Neural cell (in vitro differentiated cells): ENCODE measurements around the gene ESR1. TPM values are rescaled to one million over a fixed set of nuclear protein-coding genes. Genes with fewer than 3 reads are reported as not detected.

Experiments
- H2AFZ ChIP-seq: fragments of 200-600, 300-800 bp; sonication (generic), shearing (Covaris generic); 2 replicates; pipeline ENCODE4 v1.6.0; 2014; ENCODE audit warnings: low read depth, mild to moderate bottlenecking, antibody characterized with exemption, low read length, moderate library complexity
- H3F3A ChIP-seq: fragments of 200-600 bp; shearing (Covaris generic); 2 replicates; pipeline ENCODE4 v1.6.1; 2016; ENCODE audit warnings: mild to moderate bottlenecking, moderate library complexity, mixed read lengths, antibody characterized with exemption, low read length; ENCODE audit not compliant: insufficient read depth, poor library complexity, severe bottlenecking
- H3K27ac ChIP-seq: fragments of 200-600, 300-800 bp; sonication (generic), shearing (Covaris generic); 2 replicates; pipeline ENCODE4 v1.5.1; 2014; ENCODE audit warnings: mild to moderate bottlenecking, low read length, moderate library complexity
- H3K27me3 ChIP-seq: fragments of 300-800, 200-600 bp; sonication (generic), shearing (Covaris generic); 2 replicates; pipeline ENCODE4 v1.6.0; 2014; ENCODE audit warnings: mild to moderate bottlenecking, low read depth, low read length, moderate library complexity; ENCODE audit not compliant: insufficient read depth
- H3K36me3 ChIP-seq: fragments of 300-800, 200-600 bp; sonication (generic), shearing (Covaris generic); 2 replicates; pipeline ENCODE4 v1.5.1; 2014; ENCODE audit warnings: mild to moderate bottlenecking, antibody characterized with exemption, low read length, moderate library complexity; ENCODE audit not compliant: insufficient read depth
- H3K4me2 ChIP-seq: fragments of 300-800, 200-600 bp; sonication (generic), shearing (Covaris generic); 2 replicates; pipeline ENCODE4 v1.6.0; 2014; ENCODE audit warnings: mild to moderate bottlenecking, low read length
- H3K4me3 ChIP-seq: fragments of 300-800, 200-600 bp; sonication (generic), shearing (Covaris generic); 2 replicates; pipeline ENCODE4 v1.5.1; 2014; ENCODE audit warnings: mild to moderate bottlenecking, low read length, moderate library complexity
- H3K79me2 ChIP-seq: fragments of 200-600 bp; shearing (Covaris generic); replicated peaks from 2 replicates; pipeline ENCODE4 v1.6.0; 2014; ENCODE audit warnings: mild to moderate bottlenecking, low read length, moderate library complexity; ENCODE audit not compliant: insufficient read depth
- H3K9ac ChIP-seq: fragments of 300-800, 200-600 bp; sonication (generic), shearing (Covaris generic); 2 replicates; pipeline ENCODE4 v1.6.1; 2016; ENCODE audit warnings: mild to moderate bottlenecking, low read length, mixed read lengths
- H3K9me2 ChIP-seq: fragments of 200-600 bp; shearing (Covaris generic); 2 replicates; pipeline ENCODE4 v1.6.1; 2016; ENCODE audit warnings: mild to moderate bottlenecking, low read length, mixed read lengths; ENCODE audit not compliant: insufficient read depth
- H3K9me3 ChIP-seq: fragments of 200-600, 300-800 bp; sonication (generic), shearing (Covaris generic); 2 replicates; pipeline ENCODE4 v1.6.1; 2016; ENCODE audit warnings: mild to moderate bottlenecking, mixed run types, low read length, moderate library complexity, mixed read lengths
- H4K20me1 ChIP-seq: fragments of 200-600 bp; shearing (Covaris generic); 2 replicates; pipeline ENCODE4 v1.6.1; 2016; ENCODE audit warnings: mild to moderate bottlenecking, mixed run types; ENCODE audit not compliant: insufficient read depth
- CTCF ChIP-seq: fragments of 450-650 bp; IDR thresholded peaks from 2 replicates; pipeline ENCODE4 v1.5.1; 2014; ENCODE audit warnings: antibody characterized with exemption, mild to moderate bottlenecking, moderate library complexity; ENCODE audit not compliant: poor library complexity, severe bottlenecking
- EP300 ChIP-seq: fragments of 450-650 bp; conservative IDR thresholded peaks from 2 replicates; pipeline ENCODE4 v1.6.1; 2014; ENCODE audit warnings: antibody characterized with exemption, mild to moderate bottlenecking, moderate library complexity; ENCODE audit not compliant: poor library complexity, severe bottlenecking
- EZH2 ChIP-seq: fragments of 200-600, 300-800 bp; shearing (Covaris generic), sonication (generic); IDR thresholded peaks from 2 replicates; pipeline ENCODE4 v1.6.1; 2014; ENCODE audit warnings: antibody characterized with exemption, low read length, borderline replicate concordance, mild to moderate bottlenecking; ENCODE audit not compliant: insufficient read depth, poor library complexity, severe bottlenecking
- MXI1 ChIP-seq: fragments of 450-650 bp; conservative IDR thresholded peaks from 2 replicates; pipeline ENCODE4 v1.6.1; 2014; ENCODE audit warnings: antibody characterized with exemption, mild to moderate bottlenecking; ENCODE audit not compliant: poor library complexity, severe bottlenecking
- POLR2AphosphoS5 ChIP-seq: IDR thresholded peaks from 2 replicates; pipeline ENCODE4 v1.6.1; 2012
- RAD21 ChIP-seq: fragments of 450-650 bp; conservative IDR thresholded peaks from 2 replicates; pipeline ENCODE4 v1.6.1; 2014; ENCODE audit warnings: antibody characterized with exemption, mild to moderate bottlenecking, moderate library complexity
- REST ChIP-seq: IDR thresholded peaks from 2 replicates; pipeline ENCODE4 v1.6.1; 2012; ENCODE audit warnings: borderline replicate concordance
- SMC3 ChIP-seq: fragments of 450-650 bp; conservative IDR thresholded peaks from 2 replicates; pipeline ENCODE4 v1.6.1; 2014; ENCODE audit warnings: antibody characterized with exemption, mild to moderate bottlenecking, moderate library complexity; ENCODE audit not compliant: poor library complexity
- TAF1 ChIP-seq: IDR thresholded peaks from 2 replicates; pipeline ENCODE4 v1.6.1; 2012; ENCODE audit warnings: low read depth
- polyA plus RNA-seq: library from polyadenylated mRNA; depleted of rRNA; stranded (reverse); fragments of >200 nt; gene quantifications from 2 replicates; pipeline ENCODE4 v1.2.3, GENCODE V29; 2014

The ESR1 gene
- polyA plus RNA-seq, 1 donor from 2014 or later, result 0.14 TPM

GRCh38 chr6:151992091-151992490 lies 184.6 kb downstream of the ESR1 start:
- H4K20me1 ChIP-seq, result no peaks in the 10 kb centered on the region
- no peak overlapping the region for H3K4me3 ChIP-seq
- no peak overlapping the region for H2AFZ ChIP-seq
- H3K9me2 ChIP-seq, result no peaks in the 10 kb centered on the region
- TF ChIP-seq POLR2AphosphoS5 (no peak), SMC3 (no peak), RAD21 (no peak), MXI1 (no peak), REST (no peak), CTCF (no peak), EZH2 (no peak), EP300 (no peak), TAF1 (no peak)
- H3K27me3 ChIP-seq, result no peaks in the 10 kb centered on the region
- H3K4me2 ChIP-seq, result no peak overlapping the region
- H3K27ac ChIP-seq, result no peak overlapping the region
- no peaks in the 10 kb centered on the region for H3K36me3 ChIP-seq
- H3K79me2 ChIP-seq, result no peaks in the 10 kb centered on the region
- no peak overlapping the region for H3K9ac ChIP-seq
- H3F3A ChIP-seq, result no peaks in the 10 kb centered on the region
- H3K9me3 ChIP-seq, result no peaks in the 10 kb centered on the region

- no peaks in the 10 kb centered on the region for H4K20me1 ChIP-seq
- H3K9me3 ChIP-seq, result no peaks in the 10 kb centered on the region
- H3K36me3 ChIP-seq, result no peaks in the 10 kb centered on the region
- no peaks in the 10 kb centered on the region for H3K9me2 ChIP-seq
- TF ChIP-seq MXI1 (no peak), EP300 (no peak), EZH2 (no peak), REST (no peak), POLR2AphosphoS5 (no peak), TAF1 (no peak), RAD21 (no peak), SMC3 (no peak), CTCF (no peak)
- H3K9ac ChIP-seq, result no peak overlapping the region
- no peaks in the 10 kb centered on the region for H3K27me3 ChIP-seq
- H3K4me3 ChIP-seq, result no peak overlapping the region
- H3K79me2 ChIP-seq, result no peaks in the 10 kb centered on the region
- H3K27ac ChIP-seq, result no peak overlapping the region
- H3F3A ChIP-seq, result no peaks in the 10 kb centered on the region
- H2AFZ ChIP-seq, result no peak overlapping the region
- H3K4me2 ChIP-seq, result no peak overlapping the region
These were observed 185.9 kb downstream of the ESR1 start for GRCh38 chr6:151993364-151993763.
